H1 (cell line): ENCODE results near the gene ARL2. TPM values are rescaled to one million over a fixed set of nuclear protein-coding genes. Genes with fewer than 3 reads are reported as not detected.

Experiments used
- RNF2 ChIP-seq: fragments of 200-900, 300-1000 bp; sonication (generic); IDR thresholded peaks from 2 replicates; pipeline ENCODE4 v1.7.1; 2016; ENCODE audit warnings: borderline replicate concordance, low read depth, mild to moderate bottlenecking, antibody characterized with exemption, low read length; ENCODE audit not compliant: poor library complexity, severe bottlenecking; ENCODE audit errors: missing control alignments
- SP4 ChIP-seq: IDR thresholded peaks from 2 replicates; pipeline ENCODE4 v1.6.1; 2012; ENCODE audit warnings: low read length, inconsistent platforms
- polyA plus RNA-seq, 7 experiments: library from polyadenylated mRNA; depleted of rRNA in 3 of 7; stranded (reverse) in 5 of 7; unstranded in 2 of 7; fragments of >200 nt in 5 of 7; fragments of 200-250 nt in 2 of 7; gene quantifications; 1 replicate in 5 of 7; 2 replicates in 1 of 7; 4 replicates in 1 of 7; pipeline versions ENCODE4 v1.2.1 to v1.2.3, GENCODE V29; 2011 to 2013; ENCODE audit warnings: missing spikeins in 2 of 7, mixed read lengths in 2 of 7
- total RNA-seq: library from RNA; stranded (reverse); fragmentation: NEBNext Ultra II Directional; extraction: Animal tissue kit (Norgen Biotek cat#: 25700); gene quantifications from 2 replicates; pipeline ENCODE4 v1.2.1, GENCODE V29; 2021

The ARL2 gene
- total and polyA plus RNA-seq, 2 of the 8 experiments (the other 6 are each of a cell fraction or from before 2014, with no cell fraction given) = 186 to 535 TPM

DNA sequence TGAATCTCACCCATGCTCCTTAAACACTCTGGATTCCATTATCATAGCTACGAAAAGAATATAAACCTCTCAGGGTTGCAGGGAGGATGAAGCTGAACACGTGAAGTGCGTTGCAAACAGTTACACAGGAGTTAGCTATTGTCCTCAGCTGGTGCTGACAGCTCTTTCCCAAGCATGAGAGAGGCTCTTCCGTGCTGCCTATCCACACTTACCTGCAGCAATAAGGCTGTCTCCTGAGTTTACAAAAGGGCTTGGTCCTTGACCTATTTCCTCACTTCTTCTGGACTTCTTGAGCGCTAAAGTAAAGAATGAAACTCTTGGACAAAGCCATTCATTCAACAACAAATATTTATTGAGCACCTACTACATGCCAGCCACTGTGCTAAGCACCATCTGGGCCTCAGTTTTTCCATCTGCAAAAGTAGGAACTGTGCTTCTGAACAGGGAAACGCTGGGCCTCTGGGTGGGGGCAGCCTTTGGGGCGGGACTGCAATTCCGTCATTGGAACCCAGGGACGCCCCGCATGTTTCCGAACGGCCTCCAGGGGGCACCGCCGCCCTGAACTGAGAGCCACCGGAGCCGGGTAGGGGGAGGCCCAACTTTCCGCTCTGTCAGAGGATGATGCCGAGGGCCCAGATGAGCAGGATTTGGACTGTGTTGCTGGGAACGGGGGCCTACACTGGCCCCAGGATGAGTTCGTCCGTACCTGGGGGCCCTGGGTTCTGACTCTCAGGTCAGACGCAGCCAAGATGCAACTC, 651 bp upstream of the ARL2 start (continued):
- no peak for TF ChIP-seq SP4
- TF ChIP-seq RNF2 = no peak
